Endodermal cell (in vitro differentiated cells): Measurements from ENCODE around the gene UQCRC2. TPM values are rescaled to one million over a fixed set of nuclear protein-coding genes. Genes with fewer than 3 reads are reported as not detected.

Experiments
- DNase-seq: peaks from one replicate; pipeline ENCODE4 v3.0.0-alpha.2; 2017
- H3K27ac ChIP-seq: 2 replicates; pipeline ENCODE4 v1.5.1; 2013; ENCODE audit warnings: mild to moderate bottlenecking, low read depth, low read length, moderate library complexity
- H3K27me3 ChIP-seq: 2 replicates; pipeline ENCODE4 v1.6.1; 2013; ENCODE audit warnings: mild to moderate bottlenecking, low read length, moderate library complexity; ENCODE audit not compliant: insufficient read depth, control insufficient read depth, poor library complexity, severe bottlenecking
- H3K36me3 ChIP-seq: 2 replicates; pipeline ENCODE4 v1.7.0; 2013; ENCODE audit warnings: mild to moderate bottlenecking, low read length, moderate library complexity; ENCODE audit not compliant: control insufficient read depth, insufficient read depth
- H3K4me1 ChIP-seq: one replicate; pipeline ENCODE4 v1.7.0; 2013; ENCODE audit warnings: low read length; ENCODE audit not compliant: control insufficient read depth, insufficient read depth
- H3K4me3 ChIP-seq: 2 replicates; pipeline ENCODE4 v1.5.1; 2013; ENCODE audit warnings: mild to moderate bottlenecking, low read length, moderate library complexity
- H3K9ac ChIP-seq: 2 replicates; pipeline ENCODE4 v1.6.1; 2013; ENCODE audit warnings: mild to moderate bottlenecking, low read length, moderate library complexity; ENCODE audit not compliant: poor library complexity, severe bottlenecking; ENCODE audit errors: extremely low read depth
- H3K9me3 ChIP-seq: 2 replicates; pipeline ENCODE4 v1.6.1; 2013; ENCODE audit warnings: mild to moderate bottlenecking, low read length, moderate library complexity; ENCODE audit not compliant: control insufficient read depth
- H3K27ac Mint-ChIP-seq: 2 replicates; pipeline ENCODE4 v1.8.0; 2020; ENCODE audit warnings: mixed read lengths
- H3K27me3 Mint-ChIP-seq: 2 replicates; pipeline ENCODE4 v1.8.0; 2021; ENCODE audit warnings: mild to moderate bottlenecking, mixed read lengths; ENCODE audit not compliant: insufficient read depth
- H3K36me3 Mint-ChIP-seq: 2 replicates; pipeline ENCODE4 v1.8.0; 2020; ENCODE audit warnings: low read depth, mixed read lengths
- H3K4me1 Mint-ChIP-seq: 2 replicates; pipeline ENCODE4 v1.8.0; 2020; ENCODE audit warnings: mixed read lengths
- H3K4me3 Mint-ChIP-seq: 2 replicates; pipeline ENCODE4 v1.8.0; 2020; ENCODE audit warnings: mild to moderate bottlenecking, moderate library complexity, mixed read lengths
- H3K9me3 Mint-ChIP-seq: 2 replicates; pipeline ENCODE4 v1.8.0; 2020; ENCODE audit warnings: mild to moderate bottlenecking, mixed read lengths
- CTCF ChIP-seq: fragments of 200-600 bp; sonication (generic); conservative IDR thresholded peaks from 2 replicates; pipeline ENCODE4 v1.5.0; 2021; ENCODE audit warnings: antibody characterized with exemption, mild to moderate bottlenecking
- WGBS, 2 experiments: methylation state at CpG; one replicate each; pipeline versions ENCODE4 v1.1.5 to v1.1.7; 2013; ENCODE audit warnings: missing lambda C conversion rate in 2 of 2, mixed read lengths in 1 of 2; ENCODE audit not compliant: insufficient coverage in 1 of 2, insufficient read length in 1 of 2; 5-methylcytosine and 5-hydroxymethylcytosine counted together
- total RNA-seq, 2 donors: library from RNA; stranded (reverse); fragmentation: NEBNext Ultra II Directional in 1 of 2; extraction: Animal tissue kit (Norgen Biotek cat#: 25700) in 1 of 2; gene quantifications; 2 replicates in 1 of 2; 3 replicates in 1 of 2; pipeline ENCODE4 v1.2.1, GENCODE V29; 2021

Gene UQCRC2
- total RNA-seq, 2 donors from 2014 or later, result 167 to 172 TPM

DNA sequence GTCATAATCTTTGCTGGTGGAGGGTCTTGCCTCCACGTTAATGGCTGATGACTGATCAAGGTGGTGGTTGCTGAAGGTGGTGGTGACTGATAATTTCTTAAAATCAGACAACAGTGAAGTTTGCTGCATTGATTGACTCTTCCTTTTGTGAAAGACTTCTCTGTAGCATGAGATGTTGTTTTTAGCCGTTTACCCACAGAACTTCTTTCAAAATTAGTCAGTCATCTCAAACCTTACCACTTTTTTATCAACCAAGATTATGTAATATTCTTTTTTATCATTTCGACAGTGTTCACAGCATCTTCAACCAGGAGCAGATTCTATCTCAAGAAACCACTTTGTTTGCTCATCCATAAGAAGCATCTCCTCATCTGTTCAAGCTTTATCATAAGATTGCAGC, 5.9 kb downstream of the UQCRC2 start:
- Mint-ChIP-seq H3K4me1 (peaks cover 3% of the 10 kb centered on the region), H3K27ac (no peak overlapping the region), H3K4me3 (no peak overlapping the region), H3K27me3 (no peaks in the 10 kb centered on the region), H3K36me3 (peaks cover 62% of the 10 kb centered on the region), H3K9me3 (no peaks in the 10 kb centered on the region)
- WGBS, 2 experiments, result 89 to 90% methylated on average over 2 to 3 of the region's 3 CpGs
- Histone ChIP-seq H3K36me3 (peaks cover 72% of the 10 kb centered on the region), H3K9ac (no peak overlapping the region), H3K4me1 (no peaks in the 10 kb centered on the region), H3K4me3 (no peak overlapping the region), H3K9me3 (no peaks in the 10 kb centered on the region), H3K27ac (no peak overlapping the region), H3K27me3 (no peaks in the 10 kb centered on the region)
- DNase-seq, result no peak
- TF ChIP-seq CTCF, result no peak

DNA sequence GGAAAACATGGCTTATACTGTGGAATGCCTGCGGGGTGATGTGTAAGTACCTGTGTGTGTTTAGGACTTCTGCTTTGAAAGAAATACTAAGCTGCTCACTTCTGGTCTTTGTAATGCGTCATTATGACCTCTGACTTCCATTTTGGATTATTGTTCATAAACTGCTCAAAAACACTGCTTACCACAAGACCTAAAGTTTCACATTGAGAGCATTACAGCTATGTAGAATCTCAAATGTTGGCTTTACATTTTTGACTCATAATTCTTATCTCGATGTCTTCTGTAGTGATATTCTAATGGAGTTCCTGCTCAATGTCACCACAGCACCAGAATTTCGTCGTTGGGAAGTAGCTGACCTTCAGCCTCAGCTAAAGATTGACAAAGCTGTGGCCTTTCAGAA, 9.3 kb downstream of the UQCRC2 start:
- H3K4me1 ChIP-seq, result no peaks in the 10 kb centered on the region
- H3K27ac Mint-ChIP-seq, result no peak overlapping the region
- H3K36me3 ChIP-seq, result peaks cover 92% of the 10 kb centered on the region
- no peaks in the 10 kb centered on the region for H3K27me3 ChIP-seq
- no peak for DNase-seq
- H3K27me3 Mint-ChIP-seq, result no peaks in the 10 kb centered on the region
- no peak overlapping the region for H3K4me3 Mint-ChIP-seq
- H3K9ac ChIP-seq, result no peak overlapping the region
- peaks cover 75% of the 10 kb centered on the region for H3K36me3 Mint-ChIP-seq
- no peaks in the 10 kb centered on the region for H3K9me3 Mint-ChIP-seq
- H3K4me1 Mint-ChIP-seq, result no peaks in the 10 kb centered on the region
- no peak overlapping the region for H3K27ac ChIP-seq
- 93 to 98% methylated on average over 5 of the region's 5 CpGs for WGBS, 2 experiments
- no peak overlapping the region for H3K4me3 ChIP-seq
- no peak for TF ChIP-seq CTCF
- no peaks in the 10 kb centered on the region for H3K9me3 ChIP-seq

DNA sequence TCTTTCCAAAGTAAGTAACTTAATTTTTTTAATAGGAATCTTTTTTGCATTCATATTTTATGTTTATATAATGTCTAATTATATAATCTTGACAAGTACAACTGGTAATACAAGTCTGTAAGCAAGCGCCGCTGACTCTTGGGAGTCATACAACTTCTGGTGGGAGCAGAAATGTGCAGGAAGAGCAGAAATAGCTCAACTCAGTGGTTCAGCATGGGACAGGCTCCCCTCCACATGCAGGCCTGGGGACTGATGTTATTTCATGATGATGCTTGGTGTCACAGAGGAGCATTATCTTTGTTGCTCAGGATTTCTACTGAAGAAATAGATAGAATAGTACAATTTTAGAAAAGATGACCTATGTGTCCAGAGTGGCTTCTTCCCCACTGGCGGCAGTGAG, 10.7 kb downstream of the UQCRC2 start:
- H3K36me3 ChIP-seq, result peaks cover 92% of the 10 kb centered on the region
- H3K27me3 Mint-ChIP-seq, result no peaks in the 10 kb centered on the region

More for the DNA sequence above, 10.7 kb downstream of the UQCRC2 start:
- Histone ChIP-seq H3K9me3 (no peaks in the 10 kb centered on the region), H3K9ac (no peak overlapping the region), H3K4me3 (no peak overlapping the region), H3K27ac (no peak overlapping the region), H3K27me3 (no peaks in the 10 kb centered on the region), H3K4me1 (no peaks in the 10 kb centered on the region)
- 95 to 100% methylated on average over 1 to 3 of the region's 3 CpGs for WGBS, 2 experiments
- Mint-ChIP-seq H3K4me1 (no peaks in the 10 kb centered on the region), H3K27ac (no peak overlapping the region), H3K4me3 (no peak overlapping the region), H3K9me3 (no peaks in the 10 kb centered on the region), H3K36me3 (peaks cover 72% of the 10 kb centered on the region)
- DNase-seq, result no peak
- no peak for TF ChIP-seq CTCF
